Smooth muscle cell (in vitro differentiated cells): ENCODE results near the gene LYPD6B. TPM values are rescaled to one million over a fixed set of nuclear protein-coding genes. Genes with fewer than 3 reads are reported as not detected.

Experiments used
- DNase-seq: peaks from one replicate; lab custom pipeline; 2025; ENCODE audit not compliant: unreplicated experiment; lab: John Stamatoyannopoulos, UW
- H2AFZ ChIP-seq: fragments of 200-600 bp; sonication (generic); 2 replicates; pipeline ENCODE4 v1.6.0; 2016; ENCODE audit warnings: antibody characterized with exemption, low read depth, mild to moderate bottlenecking
- H3F3A ChIP-seq: fragments of 200-600 bp; sonication (generic); 2 replicates; pipeline ENCODE4 v1.6.0; 2017; ENCODE audit warnings: antibody characterized with exemption, low read depth
- H3K27ac ChIP-seq: fragments of 200-600 bp; sonication (generic); 2 replicates; pipeline ENCODE4 v1.5.1; 2016; ENCODE audit warnings: low read depth, mild to moderate bottlenecking
- H3K27me3 ChIP-seq: fragments of 200-600 bp; sonication (generic); 2 replicates; pipeline ENCODE4 v1.6.1; 2016; ENCODE audit warnings: low read depth, mild to moderate bottlenecking
- H3K36me3 ChIP-seq: fragments of 200-600 bp; sonication (generic); 2 replicates; pipeline ENCODE4 v1.5.1; 2016; ENCODE audit warnings: low read depth
- H3K4me1 ChIP-seq: fragments of 200-600 bp; sonication (generic); 2 replicates; pipeline ENCODE4 v1.5.1; 2016; ENCODE audit warnings: low read depth
- H3K4me2 ChIP-seq: fragments of 200-600 bp; sonication (generic); 2 replicates; pipeline ENCODE4 v1.6.0; 2016; ENCODE audit warnings: mild to moderate bottlenecking
- H3K4me3 ChIP-seq: fragments of 200-600 bp; sonication (generic); 2 replicates; pipeline ENCODE4 v1.5.1; 2016; ENCODE audit warnings: mild to moderate bottlenecking
- H3K79me2 ChIP-seq: fragments of 200-600 bp; sonication (generic); 2 replicates; pipeline ENCODE4 v1.6.0; 2016; ENCODE audit warnings: low read depth, mild to moderate bottlenecking
- H3K9ac ChIP-seq: fragments of 200-600 bp; sonication (generic); 2 replicates; pipeline ENCODE4 v1.6.0; 2016; ENCODE audit warnings: low read depth
- H3K9me3 ChIP-seq: fragments of 200-600 bp; sonication (generic); replicated peaks from 2 replicates; pipeline ENCODE4 v1.5.1; 2016; ENCODE audit warnings: low read depth
- H4K20me1 ChIP-seq: fragments of 200-600 bp; sonication (generic); 2 replicates; pipeline ENCODE4 v1.6.0; 2016; ENCODE audit warnings: low read depth
- WGBS: methylation state at CpG from one replicate; pipeline ENCODE4 v1.1.7; 2016; ENCODE audit warnings: low lambda C conversion rate; 5-methylcytosine and 5-hydroxymethylcytosine counted together
- polyA plus RNA-seq: library from polyadenylated mRNA; unstranded; fragments of >200 nt; fragmentation: Nextera tagmentation; extraction: Ambion mirVana; gene quantifications from 2 replicates; pipeline ENCODE4 v1.2.1, GENCODE V29; 2016
- total RNA-seq: library from RNA; depleted of rRNA; stranded (reverse); fragments of >200 nt; gene quantifications from 2 replicates; pipeline ENCODE4 v1.2.3, GENCODE V29; 2014
- TF ChIP-seq, protein P1 (sequence below): fragments of 200-600 bp; sonication (generic); IDR thresholded peaks from 2 replicates; pipeline ENCODE4 v1.5.1; 2017; ENCODE audit warnings: borderline replicate concordance, mild to moderate bottlenecking, antibody characterized with exemption; ENCODE audit not compliant: insufficient read depth, poor library complexity, severe bottlenecking

LYPD6B gene
- total and polyA plus RNA-seq, 2 experiments from 2014 or later: 4.9 to 10.6 TPM

DNA sequence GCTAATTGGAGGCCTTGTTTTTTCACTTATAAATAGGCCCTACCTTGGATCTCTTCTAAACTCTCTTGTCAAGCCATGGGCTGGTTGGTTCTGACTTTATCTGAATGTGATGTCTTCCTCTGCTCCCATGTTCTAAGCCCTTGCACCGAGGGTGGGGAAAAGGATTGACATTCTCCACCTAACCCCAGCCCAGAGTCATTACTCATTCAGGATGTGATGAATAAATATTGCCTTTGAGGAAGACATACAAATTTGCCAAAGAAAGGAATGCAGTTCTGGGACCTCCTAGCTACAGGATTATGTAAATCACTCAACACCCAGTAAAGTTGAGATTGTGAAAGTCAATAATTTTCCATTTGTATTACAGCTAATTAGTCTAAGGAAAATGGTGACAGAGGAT is 149.8 kb downstream of the LYPD6B start:
- 50% methylated on average over 1 of the region's 1 CpG for WGBS
- Histone ChIP-seq H3F3A (no peaks in the 10 kb centered on the region), H3K4me1 (no peaks in the 10 kb centered on the region), H3K4me2 (no peak overlapping the region), H3K27me3 (peaks cover 17% of the 10 kb centered on the region), H3K36me3 (no peaks in the 10 kb centered on the region), H3K27ac (no peak overlapping the region), H3K4me3 (no peak overlapping the region), H4K20me1 (no peaks in the 10 kb centered on the region), H3K9ac (no peak overlapping the region), H3K9me3 (no peaks in the 10 kb centered on the region), H2AFZ (no peak overlapping the region), H3K79me2 (no peaks in the 10 kb centered on the region)
- TF ChIP-seq, protein P1, sequence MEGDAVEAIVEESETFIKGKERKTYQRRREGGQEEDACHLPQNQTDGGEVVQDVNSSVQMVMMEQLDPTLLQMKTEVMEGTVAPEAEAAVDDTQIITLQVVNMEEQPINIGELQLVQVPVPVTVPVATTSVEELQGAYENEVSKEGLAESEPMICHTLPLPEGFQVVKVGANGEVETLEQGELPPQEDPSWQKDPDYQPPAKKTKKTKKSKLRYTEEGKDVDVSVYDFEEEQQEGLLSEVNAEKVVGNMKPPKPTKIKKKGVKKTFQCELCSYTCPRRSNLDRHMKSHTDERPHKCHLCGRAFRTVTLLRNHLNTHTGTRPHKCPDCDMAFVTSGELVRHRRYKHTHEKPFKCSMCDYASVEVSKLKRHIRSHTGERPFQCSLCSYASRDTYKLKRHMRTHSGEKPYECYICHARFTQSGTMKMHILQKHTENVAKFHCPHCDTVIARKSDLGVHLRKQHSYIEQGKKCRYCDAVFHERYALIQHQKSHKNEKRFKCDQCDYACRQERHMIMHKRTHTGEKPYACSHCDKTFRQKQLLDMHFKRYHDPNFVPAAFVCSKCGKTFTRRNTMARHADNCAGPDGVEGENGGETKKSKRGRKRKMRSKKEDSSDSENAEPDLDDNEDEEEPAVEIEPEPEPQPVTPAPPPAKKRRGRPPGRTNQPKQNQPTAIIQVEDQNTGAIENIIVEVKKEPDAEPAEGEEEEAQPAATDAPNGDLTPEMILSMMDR: no peak
- no peak for DNase-seq

DNA sequence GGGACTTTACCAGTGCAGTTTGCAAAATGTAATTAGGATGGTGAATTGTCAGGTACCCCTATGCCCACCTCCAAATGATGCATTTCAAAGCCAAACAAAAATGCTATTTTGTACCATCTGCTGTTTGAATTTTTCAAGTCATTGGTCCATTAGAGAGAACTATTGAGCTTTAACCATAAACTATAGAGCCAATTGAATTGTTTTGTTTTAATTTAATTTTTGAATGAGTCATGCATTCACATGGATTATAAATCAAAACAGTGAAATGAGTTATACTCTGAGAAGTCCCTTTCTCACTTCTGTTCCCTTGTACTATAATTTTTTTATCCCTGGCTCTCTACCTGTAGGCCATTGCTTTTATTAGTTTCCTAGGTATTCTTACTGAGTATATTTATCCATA is 151.3 kb downstream of the LYPD6B start:
- H3K9me3 ChIP-seq: no peaks in the 10 kb centered on the region
- no peak overlapping the region for H3K4me2 ChIP-seq
- no peak overlapping the region for H3K4me3 ChIP-seq
- TF ChIP-seq, protein P1: no peak
- no peaks in the 10 kb centered on the region for H3F3A ChIP-seq
- H2AFZ ChIP-seq: no peak overlapping the region
- H3K27ac ChIP-seq: no peak overlapping the region
- DNase-seq: no peak
- H3K36me3 ChIP-seq: no peaks in the 10 kb centered on the region
- no peaks in the 10 kb centered on the region for H3K79me2 ChIP-seq
- H3K27me3 ChIP-seq: peaks cover 21% of the 10 kb centered on the region
- no peaks in the 10 kb centered on the region for H3K4me1 ChIP-seq
- no peak overlapping the region for H3K9ac ChIP-seq
- H4K20me1 ChIP-seq: no peaks in the 10 kb centered on the region

DNA sequence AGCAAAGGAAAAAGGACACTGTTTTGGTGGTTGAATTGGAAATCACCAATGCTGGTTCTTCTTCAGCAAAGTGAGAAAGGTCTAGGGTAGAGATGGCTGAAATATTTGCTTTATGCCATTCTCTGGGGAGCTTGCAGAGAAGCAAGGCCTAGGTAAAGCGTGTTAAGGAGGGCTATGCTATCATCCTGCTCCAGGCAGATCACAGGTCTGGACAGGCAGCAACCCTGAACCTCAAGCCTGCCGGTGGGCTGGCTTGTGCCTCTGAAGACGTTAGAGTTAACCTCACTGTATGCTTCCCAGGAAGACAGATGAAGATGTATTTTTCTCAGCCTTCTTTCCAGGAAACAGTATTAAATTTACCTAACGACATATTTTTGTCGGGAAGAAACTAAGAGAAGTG is 153.4 kb downstream of the LYPD6B start:
- Histone ChIP-seq H3K4me2 (no peak overlapping the region), H3K36me3 (no peaks in the 10 kb centered on the region), H3K27ac (no peak overlapping the region), H3K9me3 (no peaks in the 10 kb centered on the region), H2AFZ (no peak overlapping the region), H3K4me3 (no peak overlapping the region), H3K9ac (no peak overlapping the region), H3F3A (no peaks in the 10 kb centered on the region), H3K4me1 (no peaks in the 10 kb centered on the region), H3K27me3 (peaks cover 39% of the 10 kb centered on the region), H3K79me2 (no peaks in the 10 kb centered on the region), H4K20me1 (no peaks in the 10 kb centered on the region)
- 89% methylated on average over 5 of the region's 5 CpGs for WGBS
- no peak for DNase-seq
- TF ChIP-seq, protein P1: no peak

DNA sequence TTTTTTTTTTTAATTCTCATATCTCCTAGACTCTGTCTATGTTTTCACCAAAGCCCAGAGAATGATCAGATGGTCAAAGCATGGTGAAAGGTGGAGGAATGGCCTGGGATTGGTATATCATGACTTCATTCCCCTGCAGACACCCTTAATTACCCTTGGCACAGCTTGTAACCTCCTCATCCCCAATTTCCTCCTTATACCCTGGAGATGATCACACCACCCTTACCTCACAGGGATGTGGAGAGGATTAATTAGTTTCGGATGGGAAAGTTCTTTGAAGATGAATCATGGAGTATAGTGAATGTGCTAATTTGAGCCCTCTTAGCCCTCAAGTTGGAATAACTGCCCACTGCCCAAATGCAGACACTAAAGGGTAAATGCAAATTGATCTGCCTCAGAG is 153.9 kb downstream of the LYPD6B start:
- no peaks in the 10 kb centered on the region for H4K20me1 ChIP-seq
- H2AFZ ChIP-seq: no peak overlapping the region
- no peak overlapping the region for H3K4me2 ChIP-seq
- H3K9me3 ChIP-seq: no peaks in the 10 kb centered on the region
- no peak overlapping the region for H3K27ac ChIP-seq
- TF ChIP-seq, protein P1: no peak
- whole genome bisulfite sequencing: 46% methylated on average over 1 of the region's 1 CpG
- no peaks in the 10 kb centered on the region for H3F3A ChIP-seq
- H3K79me2 ChIP-seq: no peaks in the 10 kb centered on the region
- H3K9ac ChIP-seq: no peak overlapping the region
- no peaks in the 10 kb centered on the region for H3K4me1 ChIP-seq
- no peaks in the 10 kb centered on the region for H3K36me3 ChIP-seq
- H3K27me3 ChIP-seq: peaks cover 44% of the 10 kb centered on the region
- no peak for DNase-seq
- H3K4me3 ChIP-seq: no peak overlapping the region
